Measurements from ENCODE around the gene KASH5. TPM values are rescaled to one million over a fixed set of nuclear protein-coding genes. Genes with fewer than 3 reads are reported as not detected.

KASH5 gene, protein sequence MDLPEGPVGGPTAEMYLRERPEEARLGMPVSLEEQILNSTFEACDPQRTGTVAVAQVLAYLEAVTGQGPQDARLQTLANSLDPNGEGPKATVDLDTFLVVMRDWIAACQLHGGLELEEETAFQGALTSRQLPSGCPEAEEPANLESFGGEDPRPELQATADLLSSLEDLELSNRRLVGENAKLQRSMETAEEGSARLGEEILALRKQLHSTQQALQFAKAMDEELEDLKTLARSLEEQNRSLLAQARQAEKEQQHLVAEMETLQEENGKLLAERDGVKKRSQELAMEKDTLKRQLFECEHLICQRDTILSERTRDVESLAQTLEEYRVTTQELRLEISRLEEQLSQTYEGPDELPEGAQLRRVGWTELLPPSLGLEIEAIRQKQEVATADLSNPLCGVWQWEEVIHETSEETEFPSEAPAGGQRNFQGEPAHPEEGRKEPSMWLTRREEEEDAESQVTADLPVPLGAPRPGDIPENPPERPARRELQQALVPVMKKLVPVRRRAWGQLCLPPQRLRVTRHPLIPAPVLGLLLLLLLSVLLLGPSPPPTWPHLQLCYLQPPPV
- total RNA-seq, result not detected in 2 replicates

DNA sequence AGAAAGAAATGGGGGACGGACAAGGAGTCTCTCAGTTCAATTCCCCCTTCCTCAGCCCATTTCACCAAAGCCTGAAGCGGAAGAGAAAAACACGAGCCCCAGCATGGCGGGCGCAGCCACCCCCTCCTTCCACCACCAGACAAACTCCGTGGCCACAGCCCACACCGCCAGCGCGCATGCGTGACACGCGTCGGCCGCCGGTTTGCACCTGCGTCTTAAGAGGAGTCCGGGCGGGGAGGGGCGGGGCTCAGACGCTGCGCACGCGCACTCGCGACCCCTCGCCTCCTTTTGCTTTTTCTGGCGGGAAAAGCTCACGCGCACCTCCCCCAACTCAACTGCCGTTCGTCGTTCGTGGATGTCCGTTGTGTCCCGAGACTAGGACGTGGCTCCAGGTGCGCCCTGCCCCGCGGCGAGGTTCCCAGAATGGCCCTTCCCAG is at the start of gene KASH5:
KASH5 (plus strand) TSS at position 314 of the 437 bp plus-strand sequence. CDS start 2,635 bp downstream, outside the sequence.

DNA sequence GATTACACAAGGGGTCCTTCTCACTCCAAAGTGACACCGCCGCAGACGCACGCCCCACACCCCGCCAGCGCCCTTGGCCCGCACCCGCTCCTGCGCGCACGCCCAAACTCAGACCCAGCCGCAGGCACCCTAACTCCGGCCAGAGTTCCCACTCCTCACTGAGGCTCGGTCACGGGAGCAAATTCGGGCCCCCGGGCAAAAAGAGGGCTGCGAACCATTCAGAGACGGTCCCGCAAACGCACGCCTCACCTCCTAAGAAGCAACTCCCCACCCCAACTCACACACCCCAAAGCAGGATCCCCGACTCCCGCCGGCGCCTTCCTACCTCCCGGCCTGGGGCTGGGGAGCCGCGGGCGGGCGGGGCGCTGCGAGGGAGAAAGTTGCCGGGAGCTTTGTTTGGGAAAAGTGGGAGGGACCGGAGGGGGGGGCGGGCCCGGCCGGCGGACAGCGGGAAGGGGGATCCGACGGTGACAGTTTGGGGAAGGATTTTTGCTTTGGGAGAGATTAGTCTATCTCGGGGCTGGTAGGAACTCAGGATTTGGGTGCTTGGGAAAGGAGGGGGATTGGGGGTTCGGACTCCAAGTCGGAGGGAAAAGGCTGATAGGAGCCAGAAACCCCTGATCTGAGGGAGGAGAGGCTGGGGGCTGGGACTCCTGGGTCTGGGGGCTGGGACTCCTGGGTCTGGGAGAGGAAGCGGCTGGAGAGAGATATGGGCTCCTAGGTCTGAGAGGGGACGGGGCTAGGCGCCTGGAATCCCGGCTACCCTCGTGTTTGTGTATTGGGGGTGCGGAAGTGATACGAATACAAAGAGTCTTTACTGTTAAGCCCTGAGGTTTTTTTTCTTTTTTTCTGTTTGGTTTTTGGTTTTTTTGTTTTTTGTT is 25.8 kb upstream of the KASH5 start, which contains the start of gene TEAD2:
TEAD2 (minus strand) TSS at position 369 of the 881 bp plus-strand sequence. CDS start 2,341 bp downstream, outside the sequence.

DNA sequence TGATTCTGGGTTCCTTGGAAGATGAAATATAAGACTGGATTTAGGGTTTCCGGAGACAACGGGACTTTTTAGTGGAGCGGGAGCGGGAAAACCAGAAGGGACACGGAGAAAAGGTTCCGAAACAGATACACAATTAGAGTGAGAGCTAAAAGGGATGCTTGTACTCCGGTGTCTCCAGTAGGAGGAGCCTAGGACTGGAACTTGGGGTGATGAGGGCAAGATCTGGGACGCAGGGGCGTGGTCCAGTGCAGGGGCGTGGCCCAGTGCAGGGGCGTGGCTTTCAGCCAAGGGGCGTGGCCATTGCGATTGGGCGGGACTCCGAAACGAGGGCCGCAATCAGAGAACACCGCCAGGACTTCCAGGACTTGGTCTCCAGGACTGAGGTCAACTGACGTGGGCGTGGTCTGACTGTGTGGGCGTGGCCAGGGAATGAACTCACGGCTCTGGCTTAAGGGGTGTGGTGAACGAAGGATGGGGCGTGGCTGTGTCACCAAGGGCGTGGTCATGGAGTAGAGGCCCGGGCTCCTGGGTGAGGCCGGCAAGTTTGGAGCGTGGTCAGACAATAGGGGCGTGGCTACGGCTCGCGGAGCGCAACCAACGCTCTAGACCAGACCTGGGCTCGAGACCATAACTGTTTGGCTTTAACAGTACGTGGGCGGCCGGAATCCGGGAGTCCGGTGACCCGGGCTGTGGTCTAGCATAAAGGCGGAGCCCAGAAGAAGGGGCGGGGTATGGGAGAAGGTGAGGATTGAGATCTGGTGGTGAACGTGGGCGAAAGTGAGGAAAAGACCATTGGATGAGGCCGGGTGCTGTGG is 24.6 kb upstream of the KASH5 start, which contains the start of gene DKKL1:
DKKL1 (plus strand) TSS at position 610 of the 815 bp plus-strand sequence; CDS start at position 732, 122 bp downstream.

DNA sequence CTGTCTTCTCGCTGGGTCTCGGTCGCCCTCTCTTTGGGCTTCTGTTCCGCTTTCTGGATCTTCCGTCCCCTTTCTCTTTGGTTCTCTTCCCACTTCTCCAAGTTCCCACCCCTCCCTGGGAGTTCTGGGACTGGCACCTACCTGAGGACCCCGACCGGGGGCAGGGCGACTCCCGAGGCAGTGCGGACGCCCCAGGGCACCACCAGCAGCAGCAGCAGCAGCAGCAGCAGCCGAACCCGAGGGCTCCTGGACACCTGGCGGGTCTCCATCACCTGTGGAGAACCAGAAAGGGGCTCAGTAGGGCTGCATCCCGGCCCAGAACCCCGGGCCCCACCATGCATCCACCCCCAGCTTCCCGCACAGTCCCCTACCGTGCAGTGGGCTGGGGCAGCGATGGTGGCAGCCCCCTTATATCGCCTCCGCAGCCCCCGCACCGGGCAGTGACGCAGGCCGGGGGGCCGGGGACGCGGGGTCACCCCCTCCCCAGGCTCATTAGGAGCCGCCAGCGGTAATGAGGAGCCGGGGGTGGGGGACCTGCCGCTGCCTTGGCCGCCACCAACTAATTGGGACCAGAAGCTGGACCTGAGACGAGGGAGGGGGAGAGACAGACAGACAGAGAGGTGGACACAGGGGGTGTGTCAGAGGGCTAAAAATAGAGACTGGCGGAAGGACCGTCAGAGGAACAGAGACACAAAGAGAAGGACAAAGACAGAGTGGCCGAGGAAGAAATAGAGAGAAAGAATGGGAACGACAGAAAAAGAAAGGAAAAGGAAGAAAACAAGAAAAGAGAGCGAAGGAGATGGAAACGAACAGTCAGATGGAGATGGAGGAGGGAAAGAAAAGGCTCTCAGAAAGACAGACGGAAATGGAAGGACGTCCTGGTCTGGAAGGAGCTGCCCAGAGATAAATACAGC is 35.3 kb downstream of the KASH5 start, which contains the start of gene PTH2:
PTH2 (minus strand) TSS at position 371 of the 914 bp plus-strand sequence; CDS start at position 269, 102 bp downstream.

DNA sequence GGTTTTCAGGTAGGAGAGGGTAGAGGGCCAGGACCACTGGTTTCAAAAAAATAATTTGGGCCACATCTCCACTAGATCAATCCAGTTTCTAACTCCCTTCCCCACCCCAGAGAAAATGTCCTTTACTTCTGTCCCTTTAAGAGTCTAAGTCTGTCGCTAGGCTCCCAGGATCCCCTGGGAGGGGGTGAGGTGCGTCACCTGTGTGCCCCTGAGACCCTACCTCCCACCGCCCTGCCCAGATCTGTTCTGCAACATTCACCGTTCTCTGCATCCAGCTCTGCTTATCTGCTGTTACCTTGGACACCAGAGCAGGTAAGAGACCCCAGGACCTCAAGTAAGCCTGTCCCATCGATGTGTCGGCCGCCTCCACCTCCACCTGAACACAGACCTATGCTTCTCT is 37.1 kb downstream of the KASH5 start, which contains the start of gene GFY:
GFY (plus strand) TSS at position 211 of the 400 bp plus-strand sequence. CDS start 1,043 bp downstream, outside the sequence.

DNA sequence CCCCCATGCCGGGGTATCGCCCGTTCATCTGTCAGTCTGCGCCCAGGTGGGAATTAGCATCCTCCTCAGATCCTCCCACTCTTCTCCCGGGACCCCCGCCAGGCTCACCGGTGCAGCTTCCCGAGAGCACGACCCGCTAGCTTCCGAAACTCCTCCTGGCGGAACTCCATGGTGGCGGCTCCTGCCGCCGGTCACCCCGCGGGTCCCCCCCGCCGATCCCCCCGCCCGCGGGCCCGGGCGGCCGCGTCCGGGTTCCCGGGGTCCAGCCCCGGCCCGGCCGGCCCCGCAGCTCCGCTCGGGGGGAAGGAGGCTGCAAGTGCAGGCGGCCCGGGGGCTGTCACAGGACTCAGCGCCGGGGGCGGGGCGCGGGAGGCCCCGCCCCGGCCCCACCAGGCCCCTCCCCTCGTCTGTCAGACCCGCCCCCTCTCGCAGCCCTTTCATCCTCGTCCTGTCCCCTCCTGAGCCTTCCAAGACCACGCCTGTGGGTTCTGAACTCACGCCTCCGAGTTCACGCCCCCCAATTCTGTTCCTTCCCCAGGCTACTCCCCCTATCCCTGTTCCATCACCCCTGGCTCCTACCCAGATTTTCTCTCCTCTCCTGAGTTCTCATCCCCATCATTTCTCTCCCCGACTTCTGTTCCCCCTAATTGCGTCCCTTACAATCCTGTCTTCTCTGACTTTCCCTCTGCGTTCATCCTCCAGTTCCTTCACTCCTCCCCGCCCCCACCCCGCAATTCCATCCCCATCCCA is 53.3 kb downstream of the KASH5 start, which contains the start of gene SLC17A7:
SLC17A7 (minus strand) TSS at position 318 of the 750 bp plus-strand sequence; CDS start at position 170, 148 bp downstream.

DNA sequence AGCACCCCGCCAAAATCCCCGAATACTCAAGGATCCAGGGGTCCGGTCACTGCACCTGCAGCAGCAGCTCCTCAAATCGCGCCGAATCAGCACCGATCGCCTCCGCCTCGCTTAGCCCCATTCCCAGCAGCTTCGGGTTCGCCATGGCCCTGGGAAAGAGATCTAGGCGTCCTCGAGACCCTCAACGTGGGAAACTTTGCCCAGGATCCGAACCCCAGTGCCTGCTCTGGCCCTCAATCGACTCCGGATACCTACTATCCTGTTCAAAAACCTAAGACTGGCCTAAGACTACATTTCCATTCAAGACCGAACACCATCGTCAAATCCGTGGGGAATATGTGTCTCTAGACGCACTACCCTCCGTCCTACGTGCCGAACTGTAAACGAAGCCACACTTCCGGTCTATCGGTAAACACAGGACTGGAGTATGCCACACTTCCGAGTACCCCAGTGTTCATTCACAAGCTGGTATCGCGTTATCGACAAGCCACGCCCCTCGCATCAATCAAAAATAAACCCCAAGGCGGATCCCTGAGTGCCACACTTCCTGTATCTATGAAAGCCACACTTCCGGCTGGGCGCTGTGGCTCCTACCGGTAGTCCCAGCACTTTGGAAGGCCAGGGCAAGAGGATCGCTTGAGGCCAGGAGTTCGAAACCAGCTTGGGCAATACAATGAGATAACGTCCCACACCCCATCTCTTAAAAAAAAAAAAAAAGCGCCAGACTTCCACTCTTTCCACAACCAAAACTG is 63.6 kb downstream of the KASH5 start, which contains the start of gene PIH1D1:
PIH1D1 (minus strand) TSS at position 385 of the 752 bp plus-strand sequence; CDS start at position 145, 240 bp downstream.

DNA sequence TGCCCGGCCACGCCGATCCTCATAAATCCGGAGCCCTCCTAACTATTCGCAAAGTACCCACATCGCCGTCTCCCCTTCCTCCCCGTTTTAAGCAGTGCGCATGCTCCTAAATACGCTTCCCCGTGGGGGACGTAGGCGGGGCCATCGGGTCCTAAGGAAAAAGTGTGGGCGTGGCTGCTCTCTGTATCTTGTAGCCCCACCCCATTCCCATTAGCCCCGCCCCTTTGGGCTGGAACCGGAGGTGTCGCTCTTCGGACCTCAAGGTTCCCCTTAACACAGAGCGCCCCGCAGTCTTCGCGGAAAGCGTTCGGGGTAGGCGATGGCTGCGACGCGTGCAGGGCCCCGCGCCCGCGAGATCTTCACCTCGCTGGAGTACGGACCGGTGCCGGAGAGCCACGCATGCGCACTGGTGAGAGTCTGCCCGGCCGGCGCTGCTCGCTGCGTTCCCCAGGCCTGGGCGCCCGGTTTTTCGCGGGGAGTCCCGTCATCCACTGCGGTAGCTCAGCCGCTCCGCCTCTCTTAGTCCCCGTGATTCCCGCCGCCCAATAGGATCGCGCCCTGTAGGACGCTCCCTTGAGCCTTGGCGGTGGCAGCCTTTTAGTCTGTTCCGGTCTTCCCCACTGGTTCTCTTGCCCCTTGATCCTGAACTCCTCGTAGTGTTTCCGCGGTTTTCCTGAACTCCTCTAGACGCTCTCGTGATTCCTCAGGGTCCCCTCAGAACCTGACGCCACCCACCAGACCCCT is 65.1 kb downstream of the KASH5 start, which contains the start of gene ALDH16A1:
ALDH16A1 (plus strand) TSS at position 213 of the 744 bp plus-strand sequence; CDS start at position 320, 107 bp downstream.

Other genes starting within 250 kb of the KASH5 start
- gene HRC, start 232.9 kb upstream of the KASH5 start, total RNA-seq, result 0.09 TPM in 1 of 2 replicates, not detected in the other
- gene TRPM4, start 230.5 kb upstream of the KASH5 start, total RNA-seq, result 9.1 and 16.5 TPM in 2 replicates
- gene SLC6A16, start 63.1 kb upstream of the KASH5 start, total RNA-seq, result 0.09 TPM in 1 of 2 replicates, not detected in the other
- gene CD37, start 52.8 kb upstream of the KASH5 start, total RNA-seq, result not detected in 2 replicates
- 15.9 and 16.4 TPM in 2 replicates for gene TEAD2, start 25.8 kb upstream of the KASH5 start, total RNA-seq
- 0.14 TPM in 1 of 2 replicates, not detected in the other for gene DKKL1, start 24.4 kb upstream of the KASH5 start, total RNA-seq
- gene PTH2, start 35.2 kb downstream of the KASH5 start, total RNA-seq, result not detected in 2 replicates
- gene GFY, start 37.1 kb downstream of the KASH5 start, total RNA-seq, result not detected in 2 replicates
- not detected in 2 replicates for gene SLC17A7, start 53.3 kb downstream of the KASH5 start, total RNA-seq
- 116 and 119 TPM in 2 replicates for gene PIH1D1, start 63.6 kb downstream of the KASH5 start, total RNA-seq
- gene ALDH16A1, start 65.0 kb downstream of the KASH5 start, total RNA-seq, result 14.6 and 19.9 TPM in 2 replicates
- 2.8 and 3.4 TPM in 2 replicates for gene FLT3LG, start 86.0 kb downstream of the KASH5 start, total RNA-seq
- 3,737 and 4,063 TPM in 2 replicates for gene RPL13A, start 99.4 kb downstream of the KASH5 start, total RNA-seq
- 4,212 and 4,389 TPM in 2 replicates for gene RPS11, start 108.2 kb downstream of the KASH5 start, total RNA-seq
- 31.9 and 39.8 TPM in 2 replicates for gene FCGRT, start 124.4 kb downstream of the KASH5 start, total RNA-seq
- 290 and 398 TPM in 2 replicates for gene RCN3, start 139.8 kb downstream of the KASH5 start, total RNA-seq
- gene NOSIP, start 192.3 kb downstream of the KASH5 start, total RNA-seq, result 64.4 and 81.6 TPM in 2 replicates
- 0.43 and 0.83 TPM in 2 replicates for gene PRRG2, start 193.1 kb downstream of the KASH5 start, total RNA-seq
- 0.71 and 1.1 TPM in 2 replicates for gene PRR12, start 202.9 kb downstream of the KASH5 start, total RNA-seq